Measurements from ENCODE around the gene AHCYL2. TPM values are rescaled to one million over a fixed set of nuclear protein-coding genes. Genes with fewer than 3 reads are reported as not detected.

AHCYL2 gene
- total and polyA plus RNA-seq, 2 donors (not counting 3 experiments of a cell fraction or from before 2014, with no cell fraction given): 10.8 to 13.5 TPM

DNA sequence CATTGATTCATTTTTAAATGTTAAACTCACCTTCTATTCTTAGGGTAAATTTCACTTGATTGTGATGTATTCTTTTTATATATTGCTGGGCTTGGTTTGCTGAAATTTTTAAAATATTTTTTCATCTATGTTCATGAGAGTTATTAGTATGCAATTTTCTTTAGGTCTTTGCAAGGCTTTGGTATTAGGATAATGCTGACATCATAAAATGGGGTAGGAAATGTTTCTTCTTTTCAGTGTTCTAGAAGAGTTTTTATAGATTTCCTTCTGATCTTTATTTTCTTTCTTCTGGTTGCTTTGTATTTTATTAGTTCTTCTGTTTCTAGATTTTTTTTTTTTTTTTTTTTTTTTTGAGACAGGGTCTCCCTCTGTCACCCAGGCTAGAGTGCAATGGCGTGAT is 56.3 kb downstream of the AHCYL2 start:
- no peaks in the 10 kb centered on the region for H3K9me1 ChIP-seq (replicated peaks; ENCODE audit: control insufficient read depth, extremely low read depth, insufficient read depth, low read length)
- no peak overlapping the region for H2AFZ ChIP-seq (ENCODE audit: low read depth, low read length)
- no peak for FAIRE-seq
- no peaks in the 10 kb centered on the region for H3K36me3 ChIP-seq (ENCODE audit: control insufficient read depth in 2 of 2, extremely low read depth in 1 of 2, insufficient read depth in 2 of 2, low read length in 2 of 2)
- H3K79me2 ChIP-seq (ENCODE audit: control insufficient read depth, insufficient read depth, low read length): no peaks in the 10 kb centered on the region
- dilution Hi-C loops (cut with MboI; ENCODE audit: extremely low pct_ligation_motif_present, low sequenced_read_pairs): no loop called here
- CTCF ChIA-PET: no interaction called here
- DNase-seq (ENCODE audit: low read depth, low spot score): no peak
- POLR2A ChIA-PET: no interaction called here
- TF ChIP-seq JUN (IDR thresholded peaks at IDR 0.05; ENCODE audit: borderline replicate concordance, insufficient read depth, insufficient read length, low read depth) (no peak), EZH2 (IDR thresholded peaks at IDR 0.05; ENCODE audit: borderline replicate concordance, low read depth, low read length, severe bottlenecking) (no peak), GATA2 (IDR thresholded peaks at IDR 0.05; ENCODE audit: insufficient read depth, insufficient read length, low read depth, low read length) (no peak), POLR2A (IDR thresholded peaks at IDR 0.05; ENCODE audit: low read depth, low read length) (no peak), POLR2AphosphoS5 (IDR thresholded peaks at IDR 0.05; ENCODE audit: insufficient read depth, low read depth, low read length) (no peak), FOS (IDR thresholded peaks at IDR 0.05; ENCODE audit: borderline replicate concordance, insufficient read depth, low read length) (no peak), MYC (IDR thresholded peaks at IDR 0.05; ENCODE audit: low read depth, low read length) (no peak)
- TF ChIP-seq, protein P1, sequence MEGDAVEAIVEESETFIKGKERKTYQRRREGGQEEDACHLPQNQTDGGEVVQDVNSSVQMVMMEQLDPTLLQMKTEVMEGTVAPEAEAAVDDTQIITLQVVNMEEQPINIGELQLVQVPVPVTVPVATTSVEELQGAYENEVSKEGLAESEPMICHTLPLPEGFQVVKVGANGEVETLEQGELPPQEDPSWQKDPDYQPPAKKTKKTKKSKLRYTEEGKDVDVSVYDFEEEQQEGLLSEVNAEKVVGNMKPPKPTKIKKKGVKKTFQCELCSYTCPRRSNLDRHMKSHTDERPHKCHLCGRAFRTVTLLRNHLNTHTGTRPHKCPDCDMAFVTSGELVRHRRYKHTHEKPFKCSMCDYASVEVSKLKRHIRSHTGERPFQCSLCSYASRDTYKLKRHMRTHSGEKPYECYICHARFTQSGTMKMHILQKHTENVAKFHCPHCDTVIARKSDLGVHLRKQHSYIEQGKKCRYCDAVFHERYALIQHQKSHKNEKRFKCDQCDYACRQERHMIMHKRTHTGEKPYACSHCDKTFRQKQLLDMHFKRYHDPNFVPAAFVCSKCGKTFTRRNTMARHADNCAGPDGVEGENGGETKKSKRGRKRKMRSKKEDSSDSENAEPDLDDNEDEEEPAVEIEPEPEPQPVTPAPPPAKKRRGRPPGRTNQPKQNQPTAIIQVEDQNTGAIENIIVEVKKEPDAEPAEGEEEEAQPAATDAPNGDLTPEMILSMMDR (IDR thresholded peaks at IDR 0.05; ENCODE audit: extremely low read depth in 1 of 2, insufficient read depth in 1 of 2, low read depth in 1 of 2, low read length in 2 of 2): no peak
- TF ChIP-seq, protein P2, sequence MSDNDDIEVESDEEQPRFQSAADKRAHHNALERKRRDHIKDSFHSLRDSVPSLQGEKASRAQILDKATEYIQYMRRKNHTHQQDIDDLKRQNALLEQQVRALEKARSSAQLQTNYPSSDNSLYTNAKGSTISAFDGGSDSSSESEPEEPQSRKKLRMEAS (IDR thresholded peaks at IDR 0.05; ENCODE audit: insufficient read depth, insufficient read length): no peak
- no peak overlapping the region for H3K27ac ChIP-seq (ENCODE audit: insufficient read depth, low read depth, low read length)
- no peak overlapping the region for H3K4me2 ChIP-seq (ENCODE audit: insufficient read depth, low read length)
- no peak overlapping the region for H3K9ac ChIP-seq (replicated peaks; ENCODE audit: extremely low read depth, insufficient read depth, low read length)
- intact Hi-C loops (cut with micrococcal nuclease): no loop called here
- H3K9me3 ChIP-seq (replicated peaks; ENCODE audit: control insufficient read depth, insufficient read depth, low read length): no peaks in the 10 kb centered on the region
- peaks cover 21% of the 10 kb centered on the region for H3K4me1 ChIP-seq (ENCODE audit: control insufficient read depth, extremely low read depth, insufficient read depth, low read length)
- H4K20me1 ChIP-seq (replicated peaks; ENCODE audit: control insufficient read depth, extremely low read depth, insufficient read depth, low read length): no peaks in the 10 kb centered on the region
- H3K4me3 ChIP-seq (replicated peaks in 1 of 3; ENCODE audit: insufficient read depth in 1 of 3, low read depth in 1 of 3, low read length in 3 of 3): no peak overlapping the region
- no peaks in the 10 kb centered on the region for H3K27me3 ChIP-seq (ENCODE audit: control insufficient read depth in 2 of 2, insufficient read depth in 2 of 2, low read length in 2 of 2)
- no TSS peak for BruUV-seq (replicated peaks)
